Liver (tissue), 3 donors: ENCODE results near the gene C3.

ENCODE experiments used
- EGR1 ChIP-seq, 2 donors: IDR thresholded peaks; 2 replicates each; pipeline ENCODE4 v1.6.1; 2016 to 2018; ENCODE audit warnings: antibody characterized with exemption in 2 of 2, low read depth in 2 of 2
- JUND ChIP-seq, 2 donors: IDR thresholded peaks; 2 replicates each; pipeline ENCODE4 v1.6.1; 2016; ENCODE audit warnings: antibody characterized with exemption in 2 of 2
- RAD21 ChIP-seq, 2 donors: IDR thresholded peaks; 2 replicates each; pipeline ENCODE4 v1.6.1; 2016; ENCODE audit warnings: antibody characterized with exemption in 2 of 2, mild to moderate bottlenecking in 2 of 2
- RXRA ChIP-seq, 2 donors: IDR thresholded peaks; 2 replicates each; pipeline ENCODE4 v1.6.1; 2017 to 2018; ENCODE audit warnings: antibody characterized with exemption in 2 of 2, mild to moderate bottlenecking in 1 of 2
- TF ChIP-seq, protein P1 (sequence below): IDR thresholded peaks from 2 replicates; pipeline ENCODE4 v1.6.1; 2016; ENCODE audit warnings: antibody characterized with exemption
- TF ChIP-seq, protein P2 (sequence below): fragments of 150-350 bp; IDR thresholded peaks from 2 replicates; pipeline ENCODE4 v1.5.1; 2017; ENCODE audit warnings: improper control_type of control experiment, low read depth, low read length; ENCODE audit not compliant: missing input control
- donor health status: healthy.
- donor health status: healthy.

DNA sequence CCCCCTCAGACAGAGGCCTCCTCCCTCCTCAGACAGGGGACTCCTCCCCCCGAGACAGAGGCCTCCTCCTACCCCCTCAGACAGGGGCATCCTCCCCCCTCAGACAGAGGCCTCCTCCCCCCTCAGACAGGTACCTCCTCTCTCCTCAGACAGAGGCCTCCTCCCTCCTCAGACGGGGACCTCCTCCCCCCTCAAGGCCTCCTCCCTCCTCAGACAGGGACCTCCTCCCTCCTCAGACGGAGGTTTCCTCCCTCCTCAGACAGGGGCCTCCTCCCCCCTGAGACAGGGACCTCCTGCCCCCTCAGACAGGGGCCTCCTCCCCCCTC lies 13.9 kb downstream of the C3 start:
- TF ChIP-seq RAD21 (IDR thresholded peaks at IDR 0.05) (no peak), EGR1 (IDR thresholded peaks at IDR 0.05; ENCODE audit: low read depth in 2 of 2) (no peak), JUND (IDR thresholded peaks at IDR 0.05) (no peak), RXRA (IDR thresholded peaks at IDR 0.05) (no peak)
- TF ChIP-seq, protein P1, sequence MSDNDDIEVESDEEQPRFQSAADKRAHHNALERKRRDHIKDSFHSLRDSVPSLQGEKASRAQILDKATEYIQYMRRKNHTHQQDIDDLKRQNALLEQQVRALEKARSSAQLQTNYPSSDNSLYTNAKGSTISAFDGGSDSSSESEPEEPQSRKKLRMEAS = no peak
- TF ChIP-seq, protein P2, sequence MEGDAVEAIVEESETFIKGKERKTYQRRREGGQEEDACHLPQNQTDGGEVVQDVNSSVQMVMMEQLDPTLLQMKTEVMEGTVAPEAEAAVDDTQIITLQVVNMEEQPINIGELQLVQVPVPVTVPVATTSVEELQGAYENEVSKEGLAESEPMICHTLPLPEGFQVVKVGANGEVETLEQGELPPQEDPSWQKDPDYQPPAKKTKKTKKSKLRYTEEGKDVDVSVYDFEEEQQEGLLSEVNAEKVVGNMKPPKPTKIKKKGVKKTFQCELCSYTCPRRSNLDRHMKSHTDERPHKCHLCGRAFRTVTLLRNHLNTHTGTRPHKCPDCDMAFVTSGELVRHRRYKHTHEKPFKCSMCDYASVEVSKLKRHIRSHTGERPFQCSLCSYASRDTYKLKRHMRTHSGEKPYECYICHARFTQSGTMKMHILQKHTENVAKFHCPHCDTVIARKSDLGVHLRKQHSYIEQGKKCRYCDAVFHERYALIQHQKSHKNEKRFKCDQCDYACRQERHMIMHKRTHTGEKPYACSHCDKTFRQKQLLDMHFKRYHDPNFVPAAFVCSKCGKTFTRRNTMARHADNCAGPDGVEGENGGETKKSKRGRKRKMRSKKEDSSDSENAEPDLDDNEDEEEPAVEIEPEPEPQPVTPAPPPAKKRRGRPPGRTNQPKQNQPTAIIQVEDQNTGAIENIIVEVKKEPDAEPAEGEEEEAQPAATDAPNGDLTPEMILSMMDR = no peak
